Kidney epithelial cell (primary cell): ENCODE data around the gene DBF4B. TPM values are rescaled to one million over a fixed set of nuclear protein-coding genes. Genes with fewer than 3 reads are reported as not detected.

Source experiments
- DNase-seq: peaks from one replicate; pipeline ENCODE4 v3.0.0-alpha.2; 2010; ENCODE audit warnings: low read depth
- H3K27me3 ChIP-seq: 2 replicates; pipeline ENCODE4 v1.6.0; 2011; ENCODE audit warnings: low read length; ENCODE audit not compliant: control insufficient read depth, insufficient read depth
- H3K36me3 ChIP-seq: 2 replicates; pipeline ENCODE4 v1.5.1; 2011; ENCODE audit warnings: low read length; ENCODE audit not compliant: control insufficient read depth, insufficient read depth
- H3K4me3 ChIP-seq: 2 replicates; pipeline ENCODE4 v1.5.1; 2011; ENCODE audit warnings: low read depth, mild to moderate bottlenecking, control low read depth, low read length
- total RNA-seq: library from RNA; depleted of rRNA; stranded (reverse); fragments of >200 nt; gene quantifications from 2 replicates; pipeline ENCODE4 v1.2.3, GENCODE V29; 2015
- TF ChIP-seq, protein P1 (sequence below): IDR thresholded peaks from 2 replicates; pipeline ENCODE4 v1.5.1; 2011; ENCODE audit warnings: mild to moderate bottlenecking, moderate library complexity, low read length, control low read depth, inconsistent platforms; ENCODE audit not compliant: insufficient read depth, poor library complexity, severe bottlenecking

DBF4B gene
- total RNA-seq, 1 donor from 2014 or later: 10.2 TPM

DNA sequence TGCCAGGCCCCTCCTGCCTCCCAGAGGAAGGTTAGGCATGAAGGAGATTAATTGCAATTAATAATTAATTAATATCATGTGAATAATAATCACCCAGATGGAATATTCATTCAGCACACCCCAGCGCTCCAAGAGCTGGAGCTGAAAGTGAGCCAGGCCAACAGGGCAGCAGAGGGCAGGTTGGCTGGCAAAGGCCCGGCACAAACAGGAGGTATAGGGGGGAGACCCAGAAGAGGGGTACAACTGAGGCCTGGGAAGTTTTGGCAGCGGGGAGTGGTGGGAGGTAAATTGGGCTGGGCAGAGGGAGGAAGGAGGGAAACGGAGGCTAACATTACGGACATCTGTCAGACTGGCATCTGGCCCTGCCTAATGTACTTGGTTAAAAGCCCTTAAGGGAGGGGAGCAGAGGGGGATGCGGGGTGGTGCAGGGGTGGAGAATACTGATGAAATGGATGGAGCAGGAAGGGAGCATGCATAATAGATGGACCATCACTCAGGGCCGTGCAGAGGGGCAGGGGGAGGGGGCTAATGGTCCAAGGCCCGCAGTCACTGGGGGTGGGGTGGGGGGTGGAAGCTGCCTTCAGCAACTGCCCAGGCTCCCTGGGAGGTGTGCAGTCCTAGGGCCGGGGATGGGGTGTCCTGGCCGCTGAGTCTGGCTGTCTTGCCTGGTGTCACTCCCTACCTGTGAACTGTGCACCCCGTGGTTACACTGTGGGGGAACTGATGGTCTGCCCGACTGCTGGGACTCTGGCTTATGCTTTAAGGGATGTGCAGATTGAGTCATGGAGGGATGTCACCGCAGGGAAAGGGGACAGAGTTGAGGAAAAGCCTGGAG is 52.2 kb downstream of the DBF4B start:
- DNase-seq: no peak
- Histone ChIP-seq H3K4me3 (no peak overlapping the region), H3K36me3 (no peaks in the 10 kb centered on the region), H3K27me3 (peaks cover 27% of the 10 kb centered on the region)
- TF ChIP-seq, protein P1, sequence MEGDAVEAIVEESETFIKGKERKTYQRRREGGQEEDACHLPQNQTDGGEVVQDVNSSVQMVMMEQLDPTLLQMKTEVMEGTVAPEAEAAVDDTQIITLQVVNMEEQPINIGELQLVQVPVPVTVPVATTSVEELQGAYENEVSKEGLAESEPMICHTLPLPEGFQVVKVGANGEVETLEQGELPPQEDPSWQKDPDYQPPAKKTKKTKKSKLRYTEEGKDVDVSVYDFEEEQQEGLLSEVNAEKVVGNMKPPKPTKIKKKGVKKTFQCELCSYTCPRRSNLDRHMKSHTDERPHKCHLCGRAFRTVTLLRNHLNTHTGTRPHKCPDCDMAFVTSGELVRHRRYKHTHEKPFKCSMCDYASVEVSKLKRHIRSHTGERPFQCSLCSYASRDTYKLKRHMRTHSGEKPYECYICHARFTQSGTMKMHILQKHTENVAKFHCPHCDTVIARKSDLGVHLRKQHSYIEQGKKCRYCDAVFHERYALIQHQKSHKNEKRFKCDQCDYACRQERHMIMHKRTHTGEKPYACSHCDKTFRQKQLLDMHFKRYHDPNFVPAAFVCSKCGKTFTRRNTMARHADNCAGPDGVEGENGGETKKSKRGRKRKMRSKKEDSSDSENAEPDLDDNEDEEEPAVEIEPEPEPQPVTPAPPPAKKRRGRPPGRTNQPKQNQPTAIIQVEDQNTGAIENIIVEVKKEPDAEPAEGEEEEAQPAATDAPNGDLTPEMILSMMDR: no peak

DNA sequence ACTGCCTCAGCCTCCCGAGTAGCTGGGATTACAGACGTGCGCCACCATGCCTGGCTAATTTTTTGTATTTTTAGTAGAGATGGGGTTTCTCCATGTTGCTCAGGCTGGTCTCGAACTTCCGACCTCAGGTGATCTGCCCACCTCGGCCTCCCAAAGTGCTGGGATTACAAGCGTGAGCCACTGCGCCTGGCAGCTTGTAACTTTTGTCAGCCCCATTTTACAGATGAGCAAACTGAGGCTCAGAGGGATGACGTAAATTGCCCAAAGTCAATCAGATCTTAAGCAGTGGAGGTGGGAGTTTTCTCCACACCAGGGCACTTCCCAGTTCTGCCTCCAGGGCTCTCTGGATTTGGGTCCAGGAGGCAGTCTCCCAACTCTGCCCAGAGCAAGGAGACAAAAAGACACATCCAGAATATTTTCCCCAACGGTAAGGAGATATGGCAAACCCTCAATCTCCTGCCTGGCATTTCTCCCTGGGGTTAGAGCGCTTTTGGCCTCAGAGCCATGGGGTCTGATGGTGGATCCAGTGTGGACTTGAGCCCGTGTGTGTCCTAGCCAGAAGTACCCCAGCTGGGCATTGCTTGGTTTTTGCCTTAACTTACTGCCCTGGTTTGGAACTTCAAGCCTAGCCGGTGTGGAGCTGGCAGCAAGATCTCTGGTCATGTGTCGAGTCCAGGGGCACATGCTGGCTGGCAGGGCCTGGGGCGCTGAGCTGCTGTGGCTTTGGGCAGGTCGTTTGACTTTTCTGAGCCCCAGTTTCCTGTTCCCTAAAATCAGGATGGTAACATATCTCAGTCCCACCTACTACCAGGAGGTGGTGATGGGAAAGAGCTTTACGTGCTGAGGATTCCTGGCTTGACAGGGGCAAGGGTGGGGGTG is 53.7 kb downstream of the DBF4B start:
- no peak for DNase-seq
- Histone ChIP-seq H3K36me3 (no peaks in the 10 kb centered on the region), H3K4me3 (no peak overlapping the region), H3K27me3 (peaks cover 34% of the 10 kb centered on the region)
- TF ChIP-seq, protein P1: no peak

DNA sequence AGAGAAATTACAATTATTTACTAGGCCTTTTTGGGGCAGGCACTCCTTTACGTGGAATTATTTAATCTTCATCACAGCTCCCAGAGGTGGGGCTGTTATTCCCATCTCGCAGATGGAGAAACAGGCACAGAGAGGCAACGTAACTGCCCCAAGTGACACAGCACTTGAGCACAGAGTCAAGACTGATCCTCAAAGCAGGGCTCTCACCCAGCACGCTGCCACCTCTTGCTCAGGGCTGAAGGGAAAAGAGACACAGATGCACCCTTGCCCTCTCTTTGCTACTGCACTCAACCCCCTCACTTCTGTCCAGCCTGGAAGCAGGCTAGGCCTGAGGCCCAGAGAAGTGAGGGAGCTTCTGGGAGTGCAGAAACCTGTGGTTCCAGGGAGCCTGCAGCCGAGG is 54.7 kb downstream of the DBF4B start:
- Histone ChIP-seq H3K4me3 (no peak overlapping the region), H3K27me3 (peaks cover 28% of the 10 kb centered on the region), H3K36me3 (no peaks in the 10 kb centered on the region)
- TF ChIP-seq, protein P1: no peak
- DNase-seq: no peak

DNA sequence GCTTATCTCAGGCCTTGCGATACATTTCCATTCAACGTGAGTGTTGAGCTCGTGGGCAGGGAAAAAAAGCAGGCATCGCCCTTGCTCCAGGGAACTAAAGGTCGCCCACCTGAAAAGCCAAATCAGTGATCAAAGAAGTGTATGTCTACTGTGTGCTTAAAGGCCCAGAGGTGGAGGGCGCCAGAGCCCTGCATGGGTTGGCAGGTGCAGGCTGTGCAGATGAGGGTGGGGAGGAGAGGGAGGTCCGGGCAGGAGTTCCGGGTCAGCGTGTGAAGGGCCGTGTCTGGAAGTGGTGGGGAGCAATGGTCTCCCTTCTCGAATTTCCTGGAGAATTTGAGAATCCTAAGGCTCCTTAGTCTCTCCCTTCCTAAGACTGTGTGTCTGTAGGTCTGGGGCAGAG is 57.5 kb downstream of the DBF4B start:
- DNase-seq: no peak
- TF ChIP-seq, protein P1: no peak
- Histone ChIP-seq H3K4me3 (no peak overlapping the region), H3K36me3 (no peaks in the 10 kb centered on the region), H3K27me3 (peaks cover 12% of the 10 kb centered on the region)

DNA sequence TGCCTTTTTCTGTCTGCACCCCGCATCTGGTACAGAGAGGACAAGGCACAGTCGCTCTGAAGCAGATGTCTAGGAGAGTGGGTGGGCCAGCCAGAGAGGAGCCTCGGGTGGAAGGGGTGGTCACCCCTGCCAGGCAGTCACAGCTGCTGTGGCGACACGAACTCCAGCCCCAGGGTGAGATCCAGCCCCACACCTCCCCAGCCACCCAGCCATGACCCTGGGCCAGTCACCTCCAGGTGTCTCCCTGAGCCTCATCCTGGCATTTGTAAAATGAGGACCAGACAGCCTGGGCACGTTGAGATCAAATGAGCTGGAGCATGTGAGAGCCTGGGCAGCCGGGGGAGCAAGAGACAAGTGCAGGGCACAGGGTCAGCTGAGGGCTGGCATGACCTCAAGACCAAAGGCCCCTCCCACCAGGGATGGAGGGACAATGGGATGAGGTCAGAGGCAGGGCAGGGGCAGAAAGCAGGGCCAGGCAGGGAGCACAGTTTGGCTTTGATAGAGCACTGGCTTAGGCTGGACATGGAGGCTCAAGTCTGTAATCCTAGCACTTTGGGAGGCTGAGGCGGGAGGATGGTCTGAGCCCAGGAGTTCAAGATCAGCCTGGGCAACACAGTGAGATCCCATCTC is 58.1 kb downstream of the DBF4B start:
- no peaks in the 10 kb centered on the region for H3K36me3 ChIP-seq
- DNase-seq: no peak
- no peak overlapping the region for H3K4me3 ChIP-seq
- H3K27me3 ChIP-seq: peaks cover 11% of the 10 kb centered on the region
- TF ChIP-seq, protein P1: no peak
